Measurements from ENCODE around the gene EFNA5.
A peak's percentile ranks its signal among the peaks of the same experiment; 100 is the strongest.

Gene EFNA5

DNA sequence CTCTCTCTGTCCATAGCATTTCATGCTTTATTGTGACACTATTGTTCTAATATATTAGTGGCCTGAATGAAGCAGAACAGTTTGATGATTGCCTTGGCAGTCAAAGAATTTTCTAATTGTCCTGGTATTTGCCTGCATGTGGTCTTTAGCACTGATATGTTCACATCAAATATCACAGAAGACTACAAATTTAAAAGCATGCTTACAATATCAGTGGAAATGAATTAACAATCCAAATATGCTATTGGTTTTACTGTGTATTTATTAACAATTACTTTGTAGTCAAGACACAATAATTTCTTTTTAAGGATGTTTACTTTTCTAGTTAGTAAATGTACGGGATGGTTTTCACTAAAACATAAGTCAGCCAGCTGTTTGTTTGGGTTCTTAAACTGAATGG, 18.3 kb downstream of the EFNA5 start:
- TF ChIP-seq, protein P1, sequence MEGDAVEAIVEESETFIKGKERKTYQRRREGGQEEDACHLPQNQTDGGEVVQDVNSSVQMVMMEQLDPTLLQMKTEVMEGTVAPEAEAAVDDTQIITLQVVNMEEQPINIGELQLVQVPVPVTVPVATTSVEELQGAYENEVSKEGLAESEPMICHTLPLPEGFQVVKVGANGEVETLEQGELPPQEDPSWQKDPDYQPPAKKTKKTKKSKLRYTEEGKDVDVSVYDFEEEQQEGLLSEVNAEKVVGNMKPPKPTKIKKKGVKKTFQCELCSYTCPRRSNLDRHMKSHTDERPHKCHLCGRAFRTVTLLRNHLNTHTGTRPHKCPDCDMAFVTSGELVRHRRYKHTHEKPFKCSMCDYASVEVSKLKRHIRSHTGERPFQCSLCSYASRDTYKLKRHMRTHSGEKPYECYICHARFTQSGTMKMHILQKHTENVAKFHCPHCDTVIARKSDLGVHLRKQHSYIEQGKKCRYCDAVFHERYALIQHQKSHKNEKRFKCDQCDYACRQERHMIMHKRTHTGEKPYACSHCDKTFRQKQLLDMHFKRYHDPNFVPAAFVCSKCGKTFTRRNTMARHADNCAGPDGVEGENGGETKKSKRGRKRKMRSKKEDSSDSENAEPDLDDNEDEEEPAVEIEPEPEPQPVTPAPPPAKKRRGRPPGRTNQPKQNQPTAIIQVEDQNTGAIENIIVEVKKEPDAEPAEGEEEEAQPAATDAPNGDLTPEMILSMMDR (IDR thresholded peaks at IDR 0.05; ENCODE audit: low read depth, low read length) = no peak
- no peak overlapping the region for H3K4me3 ChIP-seq (ENCODE audit: low read depth, low read length)
- no peak for DNase-seq (ENCODE audit: low read depth, low spot score)
- in situ Hi-C loops (cut with HindIII; ENCODE audit: low sequenced_read_pairs) = no loop called here

DNA sequence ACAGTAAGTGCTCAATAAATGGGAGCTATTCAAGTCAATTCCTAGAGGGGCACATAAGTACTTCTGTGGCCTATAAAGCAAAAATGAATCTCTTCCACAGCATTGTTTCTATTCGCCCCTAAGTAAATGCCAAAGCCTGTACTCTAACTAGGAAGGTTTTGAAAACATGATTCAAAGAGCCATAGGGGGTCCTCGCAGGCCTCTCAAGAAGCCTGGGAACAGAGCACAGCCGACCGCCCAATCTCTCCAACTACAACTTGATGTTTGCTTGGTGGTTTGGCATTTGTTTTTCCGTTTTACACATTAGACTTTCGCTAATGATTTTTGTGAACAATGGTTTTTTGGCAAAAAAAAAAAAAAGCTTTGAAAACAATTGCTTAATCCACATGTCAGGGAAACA, 19.4 kb downstream of the EFNA5 start:
- peak; percentile 17 for DNase-seq (ENCODE audit: low read depth, low spot score)
- H3K4me3 ChIP-seq (ENCODE audit: low read depth, low read length) = no peak overlapping the region
- in situ Hi-C loops (cut with HindIII; ENCODE audit: low sequenced_read_pairs) = no loop called here
- TF ChIP-seq, protein P1 (IDR thresholded peaks at IDR 0.05; ENCODE audit: low read depth, low read length) = no peak

DNA sequence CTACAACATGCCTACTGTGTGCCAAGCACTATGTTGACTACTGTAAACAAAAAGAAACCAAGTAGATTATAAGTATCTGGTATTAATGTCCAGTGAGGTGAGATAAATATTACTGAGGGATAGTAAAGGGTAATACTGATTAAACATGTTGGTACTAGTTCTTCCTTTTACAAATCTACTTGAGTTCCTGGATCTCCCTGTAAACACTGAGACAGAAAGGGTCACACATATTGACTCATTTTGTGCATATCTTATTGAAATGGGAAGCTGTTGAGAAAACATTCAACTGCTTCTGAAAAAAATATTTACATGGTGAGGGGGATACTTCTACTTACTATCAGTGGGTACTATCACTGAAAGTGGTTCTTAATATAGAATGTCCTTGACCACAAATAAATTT, 24.3 kb downstream of the EFNA5 start:
- TF ChIP-seq, protein P1 (IDR thresholded peaks at IDR 0.05; ENCODE audit: low read depth, low read length) = no peak
- in situ Hi-C loops (cut with HindIII; ENCODE audit: low sequenced_read_pairs) = no loop called here
- no peak for DNase-seq (ENCODE audit: low read depth, low spot score)
- no peak overlapping the region for H3K4me3 ChIP-seq (ENCODE audit: low read depth, low read length)

DNA sequence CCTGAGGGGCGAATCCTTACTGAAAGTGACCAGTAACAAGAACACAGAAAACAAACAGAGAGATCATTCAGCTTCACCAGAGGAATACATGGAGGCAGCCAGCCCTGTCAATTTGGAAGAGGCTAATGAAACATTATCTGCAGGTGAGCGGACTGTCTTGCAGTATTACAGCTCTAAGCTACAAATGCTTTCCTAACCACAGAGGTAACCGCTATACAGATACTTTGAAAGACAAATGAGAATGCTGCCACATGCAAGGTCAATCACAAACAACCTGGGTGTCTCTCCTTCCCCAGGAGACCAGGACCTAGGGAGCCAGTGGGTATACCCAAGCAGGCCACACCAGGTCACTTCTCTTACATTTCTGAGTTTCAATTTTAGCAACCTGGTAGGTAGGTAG, 30.2 kb downstream of the EFNA5 start:
- no peak for DNase-seq (ENCODE audit: low read depth, low spot score)
- in situ Hi-C loops (cut with HindIII; ENCODE audit: low sequenced_read_pairs) = no loop called here
- TF ChIP-seq, protein P1 (IDR thresholded peaks at IDR 0.05; ENCODE audit: low read depth, low read length) = no peak
- H3K4me3 ChIP-seq (ENCODE audit: low read depth, low read length) = no peak overlapping the region

DNA sequence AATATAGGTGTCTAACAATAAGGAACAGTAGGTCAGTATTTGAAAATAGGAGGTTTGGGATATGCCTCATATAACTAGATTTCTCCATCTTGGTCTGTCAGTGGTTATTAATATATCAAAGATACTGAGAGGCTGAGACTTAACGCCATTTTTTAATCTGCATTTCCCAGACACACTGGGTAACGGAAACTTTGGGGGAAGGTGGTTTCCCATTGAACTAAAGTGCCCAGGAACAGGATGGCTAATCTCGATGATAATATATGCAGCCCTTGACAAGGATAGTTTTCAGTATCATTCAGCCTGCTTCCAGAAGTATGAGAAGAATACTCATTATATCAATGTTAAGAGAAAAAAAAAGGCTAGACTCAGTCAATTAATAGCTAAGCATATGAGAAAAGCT, 30.7 kb downstream of the EFNA5 start:
- DNase-seq (ENCODE audit: low read depth, low spot score) = no peak
- in situ Hi-C loops (cut with HindIII; ENCODE audit: low sequenced_read_pairs) = no loop called here
- no peak overlapping the region for H3K4me3 ChIP-seq (ENCODE audit: low read depth, low read length)
- TF ChIP-seq, protein P1 (IDR thresholded peaks at IDR 0.05; ENCODE audit: low read depth, low read length) = no peak

DNA sequence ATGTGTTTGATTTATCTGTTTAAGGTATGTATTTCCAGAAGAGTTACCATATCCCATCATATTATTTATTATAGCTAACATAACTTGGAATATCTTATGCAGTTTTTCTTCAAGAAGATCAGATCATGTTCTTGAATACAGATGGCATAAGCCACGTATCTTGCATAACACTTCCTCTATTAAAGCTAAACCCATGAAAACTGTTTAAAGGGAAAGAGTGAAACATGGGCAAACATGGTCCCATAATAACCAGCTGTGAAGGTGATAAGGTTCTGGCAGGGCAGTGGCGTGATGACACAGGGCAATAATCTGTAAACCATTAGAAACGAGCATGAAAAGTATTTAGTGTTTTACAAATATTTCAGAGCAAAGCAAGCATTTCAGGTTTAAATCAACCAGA, 34.2 kb downstream of the EFNA5 start:
- no peak overlapping the region for H3K4me3 ChIP-seq (ENCODE audit: low read depth, low read length)
- DNase-seq (ENCODE audit: low read depth, low spot score) = no peak
- TF ChIP-seq, protein P1 (IDR thresholded peaks at IDR 0.05; ENCODE audit: low read depth, low read length) = no peak
- in situ Hi-C loops (cut with HindIII; ENCODE audit: low sequenced_read_pairs) = no loop called here

DNA sequence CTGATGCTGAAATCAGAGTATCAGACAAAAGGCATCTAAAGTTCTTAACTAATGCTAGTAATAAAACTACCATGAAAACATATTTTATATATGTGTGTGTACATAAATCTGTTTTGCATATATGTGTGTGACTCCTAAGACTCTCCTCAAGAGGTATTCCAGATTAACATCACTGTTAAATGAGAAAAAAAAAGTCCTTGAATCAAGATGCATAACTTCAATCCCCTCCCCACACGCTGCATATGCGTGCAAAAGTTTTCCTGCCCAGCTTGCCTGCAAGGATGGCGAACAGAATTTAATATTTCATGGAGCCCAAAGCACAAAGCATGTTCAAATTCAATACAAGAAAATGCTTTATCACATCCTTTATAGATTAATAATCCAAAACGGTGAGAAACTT, 34.7 kb downstream of the EFNA5 start:
- in situ Hi-C loops (cut with HindIII; ENCODE audit: low sequenced_read_pairs) = no loop called here
- DNase-seq (ENCODE audit: low read depth, low spot score) = no peak
- H3K4me3 ChIP-seq (ENCODE audit: low read depth, low read length) = no peak overlapping the region
- TF ChIP-seq, protein P1 (IDR thresholded peaks at IDR 0.05; ENCODE audit: low read depth, low read length) = no peak
